HG03469 (cell line): ENCODE data around the gene C11orf71.

ENCODE experiments used
- ATAC-seq: cut with Tn5 transposase; IDR thresholded peaks from one replicate; pipeline ENCODE4 v1.9.1; 2021; ENCODE audit warnings: mild to moderate bottlenecking, moderate library complexity, moderate number of reproducible peaks; ENCODE audit not compliant: unreplicated experiment

Gene C11orf71, protein sequence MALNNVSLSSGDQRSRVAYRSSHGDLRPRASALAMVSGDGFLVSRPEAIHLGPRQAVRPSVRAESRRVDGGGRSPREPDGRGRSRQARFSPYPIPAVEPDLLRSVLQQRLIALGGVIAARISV

GRCh38 chr11:114400216-114400914 is at the start of gene C11orf71, which contains the start of gene RBM7:
Gene C11orf71 (minus strand): TSS chr11:114400511. CDS start chr11:114400331, 180 bp downstream.
Gene RBM7 (plus strand): TSS chr11:114400666. CDS start chr11:114400672, 6 bp downstream.
- ATAC-seq: peak; percentile 91

GRCh38 chr11:114449845-114450244 is 49.5 kb upstream of the C11orf71 start:
- ATAC-seq: no peak

GRCh38 chr11:114448749-114449482 is 48.6 kb upstream of the C11orf71 start:
- ATAC-seq: no peak

GRCh38 chr11:114447892-114448291 is 47.6 kb upstream of the C11orf71 start:
- ATAC-seq: no peak

GRCh38 chr11:114447444-114447843 is 47.1 kb upstream of the C11orf71 start:
- no peak for ATAC-seq

GRCh38 chr11:114442536-114442935 is 42.2 kb upstream of the C11orf71 start:
- no peak for ATAC-seq

DNA sequence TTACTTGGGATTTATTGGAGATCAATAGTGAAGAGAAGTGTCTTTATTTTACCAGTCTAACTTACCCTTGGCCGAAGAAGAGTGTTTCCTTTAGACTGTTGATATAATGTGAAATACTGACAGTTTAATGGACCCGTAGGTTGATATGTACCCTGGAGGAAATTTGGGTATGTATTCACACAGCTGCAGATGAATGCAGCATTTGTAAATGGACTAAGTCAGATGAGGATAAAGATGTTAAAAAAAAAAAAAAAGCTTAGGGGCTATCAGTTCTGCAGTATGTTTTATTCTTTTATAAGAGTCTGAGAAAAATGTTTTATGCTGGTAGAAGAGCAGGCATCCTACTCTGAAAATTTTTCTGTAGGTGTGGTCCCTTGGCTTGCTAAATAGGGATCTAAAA is 41.6 kb upstream of the C11orf71 start:
- ATAC-seq: no peak

DNA sequence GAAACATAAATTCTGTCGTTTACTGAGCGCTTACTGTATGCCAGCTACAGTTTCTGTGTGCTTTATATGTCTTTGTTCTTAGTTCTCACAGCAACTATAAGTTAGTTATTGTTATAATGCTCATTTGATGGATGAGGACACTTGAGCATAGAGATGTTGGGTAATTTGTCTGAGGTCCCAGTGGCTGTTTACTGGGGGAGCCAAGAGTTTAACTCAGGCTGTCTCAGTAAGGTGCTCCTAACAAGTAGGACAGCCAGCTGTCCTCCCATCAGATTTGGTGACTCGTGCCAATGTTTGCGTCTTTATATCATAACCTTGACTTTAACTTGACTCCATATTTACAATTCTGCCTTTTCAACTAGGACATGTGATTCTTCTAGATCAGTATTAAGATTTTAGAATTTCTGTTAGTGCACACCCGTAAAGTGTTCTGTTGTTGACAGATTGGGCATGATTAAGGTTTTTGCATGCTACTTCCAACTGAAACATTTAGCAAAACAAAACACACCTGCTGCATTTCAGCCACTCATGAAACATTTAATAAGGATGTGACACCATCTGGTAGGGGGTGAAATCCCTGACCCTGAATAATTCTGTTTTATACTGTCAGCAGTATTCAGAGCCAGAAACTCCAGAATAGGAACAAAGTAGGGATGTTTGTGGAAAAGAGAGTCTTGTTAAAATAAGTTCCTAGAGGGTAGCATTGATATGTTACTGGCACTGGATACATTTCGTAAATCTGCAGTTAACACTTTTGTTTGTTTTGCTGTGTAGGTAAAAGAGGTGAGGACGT is 40.9 kb upstream of the C11orf71 start:
- ATAC-seq: no peak

DNA sequence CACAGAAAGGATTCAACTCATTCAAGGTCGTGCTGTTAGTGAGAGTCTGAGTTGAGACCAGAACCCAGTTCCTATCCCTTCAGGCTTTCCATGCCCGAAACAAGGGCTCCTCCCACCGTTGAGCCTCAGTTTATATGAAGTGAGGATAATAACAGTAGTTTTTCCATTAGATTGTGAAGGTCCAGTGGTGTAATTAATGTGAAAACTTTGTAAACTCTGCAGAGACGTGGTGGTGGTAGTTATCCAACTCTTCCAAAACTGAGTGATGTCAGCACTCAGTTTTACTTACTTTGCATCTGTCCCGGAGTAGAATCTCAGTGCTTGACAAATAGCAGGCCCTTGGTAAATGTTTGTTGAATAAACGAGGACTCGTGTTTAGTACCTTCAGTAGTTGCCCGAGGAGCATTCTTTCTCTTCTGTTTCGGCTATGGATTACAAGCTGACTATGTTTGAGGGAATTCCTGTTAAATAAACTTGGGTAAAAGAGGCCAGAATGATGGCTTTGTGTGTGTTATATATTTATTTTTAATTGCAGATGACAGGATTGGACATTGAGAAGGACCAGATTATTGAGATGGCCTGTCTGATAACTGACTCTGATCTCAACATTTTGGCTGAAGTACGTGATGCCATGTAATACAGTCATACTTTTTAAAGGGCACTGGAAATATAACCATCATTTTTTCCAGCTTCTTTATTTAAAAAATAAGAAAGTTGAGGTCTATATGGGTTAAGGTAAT is 40.0 kb upstream of the C11orf71 start:
- ATAC-seq: no peak

- peak; percentile 99 for ATAC-seq
Observed at GRCh38 chr11:114439229-114440120, 39.2 kb upstream of the C11orf71 start, which contains the start of gene REXO2. Gene REXO2 (plus strand): TSS chr11:114439467. CDS start chr11:114439529, 62 bp downstream.

DNA sequence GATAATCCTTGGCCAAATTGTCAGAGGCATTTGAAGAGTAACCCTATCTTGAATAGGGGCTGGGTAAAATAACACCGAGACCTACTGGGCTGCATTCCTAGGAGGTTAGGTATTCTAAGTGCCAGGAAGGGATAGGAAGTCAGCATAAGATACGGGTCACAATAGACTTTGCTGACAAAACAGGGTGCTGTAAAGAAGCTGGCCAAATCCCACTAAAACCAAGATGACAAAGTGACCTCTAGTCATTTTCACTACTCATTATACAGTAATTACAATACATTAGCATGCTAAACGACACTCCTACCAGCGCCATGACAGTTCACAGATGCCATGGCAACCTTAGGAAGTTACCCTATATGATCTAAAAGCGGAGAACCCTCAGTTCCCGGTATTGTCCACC is 38.0 kb upstream of the C11orf71 start:
- no peak for ATAC-seq

- ATAC-seq: no peak
Observed at GRCh38 chr11:114433376-114433775, 33.1 kb upstream of the C11orf71 start.

DNA sequence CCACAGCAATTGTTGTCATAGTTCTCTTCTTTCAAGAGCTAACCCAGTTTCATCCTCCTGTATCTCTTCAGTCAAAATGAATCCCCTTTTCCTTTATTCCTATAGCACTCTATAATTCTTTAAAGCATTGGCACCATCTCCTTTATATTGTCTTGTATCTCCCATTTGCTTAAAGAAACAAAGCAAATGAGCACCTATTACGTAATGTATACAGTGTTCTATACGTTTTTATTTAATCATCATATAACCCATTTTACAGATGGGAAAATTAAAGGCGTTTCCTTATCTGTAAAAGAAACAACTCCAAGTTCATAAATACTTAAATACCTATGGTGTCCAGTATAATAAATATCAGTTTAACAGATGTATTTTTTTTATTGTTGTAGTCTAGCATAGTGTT is 32.6 kb upstream of the C11orf71 start:
- ATAC-seq: no peak

- no peak for ATAC-seq
Observed at GRCh38 chr11:114430290-114430689, 30.0 kb upstream of the C11orf71 start.

GRCh38 chr11:114426280-114426679 is 26.0 kb upstream of the C11orf71 start:
- ATAC-seq: no peak

DNA sequence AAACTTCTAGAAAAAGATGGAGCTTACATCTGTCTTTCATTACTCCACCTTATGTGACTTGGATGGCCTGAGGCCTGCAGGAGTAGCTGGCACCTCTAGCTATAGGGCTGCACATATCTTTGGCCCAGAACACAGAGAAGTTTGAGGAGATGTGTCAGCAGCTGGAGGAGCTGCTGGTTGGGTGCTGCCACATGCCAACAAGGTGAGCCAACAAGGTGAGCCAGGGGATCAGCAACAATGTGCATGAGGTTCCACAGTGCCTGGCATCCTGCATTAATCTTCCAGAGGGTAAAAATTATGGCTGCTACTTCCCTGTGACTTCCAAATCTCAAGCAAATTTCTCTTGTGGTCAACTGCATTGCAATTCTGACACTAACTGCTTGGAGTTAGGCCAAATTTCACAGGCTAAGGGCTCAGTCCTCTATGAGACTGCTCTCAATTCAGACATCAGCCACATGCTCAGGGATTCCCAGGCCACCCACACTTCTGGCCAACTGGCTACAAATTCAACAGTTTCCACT is 16.2 kb upstream of the C11orf71 start:
- ATAC-seq: no peak

DNA sequence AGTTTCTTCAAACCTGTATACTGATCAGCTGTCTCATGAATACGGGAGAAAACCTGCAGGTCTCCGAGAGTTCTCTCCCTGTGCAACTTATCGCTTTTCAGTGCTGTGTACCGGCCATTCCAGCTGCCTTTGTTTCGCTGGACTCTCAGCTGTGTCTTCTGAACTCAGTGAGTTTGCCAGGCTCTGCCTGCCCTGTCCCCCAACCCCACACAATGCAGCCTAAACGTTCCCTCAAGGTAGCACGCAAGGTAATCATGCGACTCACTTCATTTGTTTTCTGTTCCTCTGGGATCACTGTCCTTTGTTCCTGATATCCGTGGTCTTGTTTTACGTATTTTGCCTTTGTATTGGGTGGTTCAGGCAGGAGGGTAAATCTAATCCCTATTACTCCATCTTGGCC is 13.6 kb upstream of the C11orf71 start:
- ATAC-seq: no peak

GRCh38 chr11:114412946-114413345 is 12.6 kb upstream of the C11orf71 start:
- no peak for ATAC-seq

DNA sequence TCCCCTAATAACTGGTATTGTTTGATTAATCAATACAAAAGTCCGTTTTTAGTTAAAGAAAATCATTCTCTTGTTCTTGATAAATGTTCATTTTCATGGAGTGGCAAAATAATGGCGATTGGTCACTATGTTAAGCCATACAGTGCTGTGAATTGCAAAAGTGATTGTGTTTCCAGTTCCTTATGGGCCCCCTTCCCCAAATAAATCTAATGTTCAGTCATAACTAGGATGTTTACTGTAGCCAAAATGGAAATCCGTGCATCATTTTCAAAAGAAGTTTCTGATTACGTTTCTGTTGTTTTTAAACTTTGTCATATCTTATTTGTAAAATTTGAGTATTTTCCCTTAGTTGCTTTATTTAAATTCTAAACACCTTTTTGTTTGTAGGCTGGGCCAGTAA is 1.0 kb upstream of the C11orf71 start:
- no peak for ATAC-seq
